Fibroblast of peridontal ligament (primary cell): ENCODE data around the gene MYMX.
A peak's percentile ranks its signal among the peaks of the same experiment; 100 is the strongest.

ENCODE experiments used
- DNase-seq: peaks from one replicate; pipeline ENCODE4 v3.0.0-alpha.2; 2010; ENCODE audit errors: extremely low read depth

MYMX gene

DNA sequence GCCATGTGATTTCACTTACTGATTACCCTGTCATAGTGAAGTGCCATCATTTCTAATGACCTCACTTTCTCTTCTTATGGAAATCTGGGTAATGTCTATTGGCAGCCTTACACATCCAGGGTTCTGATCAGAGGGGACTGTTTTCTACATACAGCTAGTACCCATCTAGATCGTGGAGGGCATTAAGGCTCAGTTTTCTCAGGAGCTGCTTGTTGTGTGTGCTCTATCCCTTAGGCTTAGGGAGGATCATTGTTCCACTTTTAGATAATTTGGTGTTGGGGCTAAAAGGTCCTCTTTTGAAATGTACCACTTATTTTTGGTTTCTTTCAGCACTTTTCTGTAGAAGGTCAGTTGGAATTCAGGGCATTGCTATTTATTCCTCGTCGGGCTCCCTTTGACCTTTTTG, 34.0 kb downstream of the MYMX start:
- no peak for DNase-seq

DNA sequence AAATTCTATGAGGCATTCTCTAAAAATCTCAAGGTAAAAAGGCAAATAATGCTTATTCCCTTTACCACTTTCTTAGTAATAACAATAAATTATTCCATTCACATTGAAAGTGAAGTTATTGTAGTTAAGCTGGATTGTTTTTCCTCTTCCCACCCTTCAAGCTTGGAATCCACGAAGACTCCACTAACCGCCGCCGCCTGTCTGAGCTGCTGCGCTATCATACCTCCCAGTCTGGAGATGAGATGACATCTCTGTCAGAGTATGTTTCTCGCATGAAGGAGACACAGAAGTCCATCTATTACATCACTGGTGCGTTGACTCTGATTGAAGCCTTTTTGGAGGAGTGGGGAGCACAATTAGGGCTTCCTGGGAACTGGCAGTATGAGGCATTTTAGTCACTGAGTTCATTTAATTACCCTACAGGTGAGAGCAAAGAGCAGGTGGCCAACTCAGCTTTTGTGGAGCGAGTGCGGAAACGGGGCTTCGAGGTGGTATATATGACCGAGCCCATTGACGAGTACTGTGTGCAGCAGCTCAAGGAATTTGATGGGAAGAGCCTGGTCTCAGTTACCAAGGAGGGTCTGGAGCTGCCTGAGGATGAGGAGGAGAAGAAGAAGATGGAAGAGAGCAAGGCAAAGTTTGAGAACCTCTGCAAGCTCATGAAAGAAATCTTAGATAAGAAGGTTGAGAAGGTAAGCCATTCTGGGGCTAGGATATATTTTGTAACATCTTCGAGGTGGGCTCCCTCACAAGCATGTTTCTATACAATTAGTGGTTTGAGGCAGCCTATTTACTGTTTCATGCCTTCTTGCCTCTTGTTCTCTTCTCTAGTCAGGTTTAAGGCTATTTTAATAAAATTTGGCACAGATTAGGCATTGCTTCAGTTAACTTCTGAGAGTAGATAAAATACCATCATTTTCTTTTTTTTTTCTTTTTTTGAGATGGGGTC, 35.1 kb downstream of the MYMX start:
- DNase-seq, result no peak

DNA sequence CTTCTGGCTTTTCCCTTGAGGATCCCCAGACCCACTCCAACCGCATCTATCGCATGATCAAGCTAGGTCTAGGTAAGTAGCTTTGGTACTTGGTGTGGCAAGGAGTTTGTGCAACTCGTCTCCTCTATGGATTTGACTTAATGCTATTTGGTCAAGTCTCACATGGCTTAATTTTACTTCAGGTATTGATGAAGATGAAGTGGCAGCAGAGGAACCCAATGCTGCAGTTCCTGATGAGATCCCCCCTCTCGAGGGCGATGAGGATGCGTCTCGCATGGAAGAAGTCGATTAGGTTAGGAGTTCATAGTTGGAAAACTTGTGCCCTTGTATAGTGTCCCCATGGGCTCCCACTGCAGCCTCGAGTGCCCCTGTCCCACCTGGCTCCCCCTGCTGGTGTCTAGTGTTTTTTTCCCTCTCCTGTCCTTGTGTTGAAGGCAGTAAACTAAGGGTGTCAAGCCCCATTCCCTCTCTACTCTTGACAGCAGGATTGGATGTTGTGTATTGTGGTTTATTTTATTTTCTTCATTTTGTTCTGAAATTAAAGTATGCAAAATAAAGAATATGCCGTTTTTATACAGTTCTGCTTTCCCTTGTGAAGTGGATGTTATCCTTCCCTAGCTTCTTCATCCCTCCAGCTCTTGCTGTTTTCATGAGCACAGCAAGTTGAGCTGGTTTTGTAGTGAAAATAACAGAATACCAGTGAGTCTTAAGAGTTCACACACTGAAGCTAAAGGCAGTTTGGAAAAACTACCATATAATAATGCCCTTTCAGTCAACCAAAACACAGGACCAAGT, 36.8 kb downstream of the MYMX start:
- peak; percentile 30 for DNase-seq

DNA sequence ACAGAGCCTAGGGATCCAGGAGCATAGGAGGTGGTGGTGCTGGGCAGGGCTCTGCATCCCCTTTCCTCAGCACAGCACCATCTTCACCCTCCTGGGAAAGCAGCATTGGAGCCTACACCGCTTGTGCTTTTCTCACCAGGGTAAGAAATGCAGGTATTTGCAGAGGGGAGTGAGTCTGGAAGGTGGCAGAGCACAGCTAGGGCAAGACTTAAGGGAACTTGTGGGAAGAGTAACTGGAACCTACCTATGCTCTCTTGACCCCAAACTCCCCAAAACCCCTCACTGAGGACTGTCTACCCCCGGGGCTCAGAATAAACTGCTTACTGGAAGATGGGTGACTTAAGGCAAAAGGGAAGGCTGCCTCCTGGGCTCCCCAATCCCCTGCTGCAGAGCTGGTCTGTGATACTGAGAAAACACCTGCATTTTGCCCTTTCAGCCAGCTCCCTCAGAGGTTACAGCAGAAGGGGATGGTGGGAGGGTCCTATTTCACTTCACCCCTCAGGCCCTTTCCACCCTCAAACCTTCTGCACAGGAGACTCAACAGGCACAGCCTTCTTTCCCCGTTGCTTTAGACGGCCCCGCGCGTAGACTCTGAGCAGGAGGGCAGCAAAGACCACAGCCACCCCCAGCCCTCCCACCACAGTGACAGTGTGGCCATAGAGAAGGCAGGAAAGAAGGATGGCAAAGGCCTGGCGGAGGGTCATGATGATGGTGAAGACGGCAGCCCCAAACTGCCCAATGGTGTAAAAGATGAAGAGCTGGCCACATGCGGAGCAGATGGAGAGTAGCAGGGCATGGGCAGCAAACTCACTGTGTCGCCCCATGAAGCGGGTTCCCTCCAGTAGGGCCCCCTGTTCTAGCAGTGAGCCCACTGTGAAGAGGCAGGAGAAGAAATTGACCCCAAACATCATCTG, 37.7 kb downstream of the MYMX start:
- no peak for DNase-seq

DNA sequence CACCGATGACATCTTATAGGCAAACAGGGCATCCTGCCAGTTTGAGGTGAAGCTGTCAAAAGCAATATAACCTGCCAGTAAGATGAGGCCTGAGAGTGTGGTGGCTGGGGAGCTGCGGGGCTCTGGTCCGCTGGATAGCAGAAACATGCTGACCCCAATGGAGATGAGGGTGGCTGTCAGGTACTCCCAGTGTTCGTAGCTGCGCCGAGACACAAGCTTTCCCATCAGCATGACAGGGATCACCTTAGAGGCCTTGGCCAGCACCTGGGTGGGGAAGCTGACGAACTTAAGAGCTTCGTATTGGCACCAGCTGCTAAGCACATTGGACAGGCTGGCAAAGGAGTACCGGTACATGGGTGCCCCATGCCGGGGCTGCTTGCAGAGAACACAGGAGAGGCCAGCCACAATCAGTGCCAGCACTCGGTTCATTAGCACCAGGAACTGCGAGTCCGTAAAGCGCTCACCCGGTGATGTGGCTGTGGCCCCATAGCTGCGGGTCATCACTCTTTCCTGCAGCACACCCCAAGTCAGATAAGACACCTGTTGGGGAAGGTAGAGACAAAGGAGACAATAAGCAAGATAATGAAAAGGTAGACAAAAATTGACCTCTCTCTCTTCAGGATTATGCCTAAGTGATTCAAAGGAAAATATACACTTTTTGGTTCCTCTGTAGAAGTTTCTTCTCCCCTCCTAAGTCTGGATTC, 38.5 kb downstream of the MYMX start:
- no peak for DNase-seq

DNA sequence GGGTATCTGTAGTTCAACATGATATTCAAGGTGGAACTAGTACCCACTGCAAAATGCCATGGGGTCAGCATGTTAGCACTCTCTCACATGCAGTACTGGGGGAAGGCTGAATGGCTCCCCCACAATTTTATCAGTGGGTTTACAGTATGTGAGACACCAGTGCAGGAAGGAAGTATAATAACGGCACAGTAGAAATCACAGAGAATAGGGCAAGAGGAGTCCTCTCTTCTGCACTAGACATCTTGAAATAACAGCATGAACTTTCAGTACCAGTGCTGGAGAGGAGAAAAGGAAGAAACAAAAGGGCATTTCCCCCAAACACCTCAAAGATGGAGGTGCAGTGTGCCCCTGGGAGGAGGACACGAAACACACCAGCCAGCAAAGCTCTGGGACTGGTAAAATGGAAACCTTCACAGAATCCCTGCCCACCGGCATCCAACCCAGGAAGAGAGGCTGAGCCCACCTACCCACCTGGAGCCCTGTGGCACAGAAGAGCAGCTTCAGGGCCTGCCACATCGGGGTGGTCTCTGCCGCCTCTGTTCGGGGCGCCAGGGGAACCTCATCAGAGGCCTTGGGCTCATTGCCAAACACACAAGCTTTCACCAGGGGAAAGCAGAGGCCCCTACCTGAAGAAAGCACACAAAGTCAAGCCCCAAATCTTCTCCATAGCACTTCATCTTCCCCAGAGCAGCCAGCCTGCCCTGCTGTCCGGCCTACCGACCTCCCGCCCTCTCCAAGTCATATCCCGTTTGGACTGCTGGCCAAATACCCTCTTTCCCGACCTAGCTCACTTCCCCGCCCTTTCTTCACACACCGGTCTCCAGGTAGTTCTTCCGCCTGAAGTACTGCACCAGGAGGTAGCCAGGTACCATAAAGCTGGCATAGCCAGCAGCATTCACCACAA, 39.4 kb downstream of the MYMX start:
- DNase-seq, result no peak

DNA sequence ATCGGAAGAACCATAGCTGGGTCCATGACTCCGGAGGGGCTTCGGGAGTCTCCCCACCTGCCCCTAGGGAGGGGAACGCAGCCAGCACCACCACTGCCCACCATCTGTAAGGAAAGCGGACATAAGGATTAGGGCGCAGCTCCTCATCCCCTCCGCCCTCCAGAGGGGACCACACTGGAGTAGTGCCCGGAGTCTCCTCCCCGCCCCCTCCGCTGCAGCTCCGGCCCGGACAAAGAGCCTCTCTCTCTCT, 40.0 kb downstream of the MYMX start:
- DNase-seq, result no peak

DNA sequence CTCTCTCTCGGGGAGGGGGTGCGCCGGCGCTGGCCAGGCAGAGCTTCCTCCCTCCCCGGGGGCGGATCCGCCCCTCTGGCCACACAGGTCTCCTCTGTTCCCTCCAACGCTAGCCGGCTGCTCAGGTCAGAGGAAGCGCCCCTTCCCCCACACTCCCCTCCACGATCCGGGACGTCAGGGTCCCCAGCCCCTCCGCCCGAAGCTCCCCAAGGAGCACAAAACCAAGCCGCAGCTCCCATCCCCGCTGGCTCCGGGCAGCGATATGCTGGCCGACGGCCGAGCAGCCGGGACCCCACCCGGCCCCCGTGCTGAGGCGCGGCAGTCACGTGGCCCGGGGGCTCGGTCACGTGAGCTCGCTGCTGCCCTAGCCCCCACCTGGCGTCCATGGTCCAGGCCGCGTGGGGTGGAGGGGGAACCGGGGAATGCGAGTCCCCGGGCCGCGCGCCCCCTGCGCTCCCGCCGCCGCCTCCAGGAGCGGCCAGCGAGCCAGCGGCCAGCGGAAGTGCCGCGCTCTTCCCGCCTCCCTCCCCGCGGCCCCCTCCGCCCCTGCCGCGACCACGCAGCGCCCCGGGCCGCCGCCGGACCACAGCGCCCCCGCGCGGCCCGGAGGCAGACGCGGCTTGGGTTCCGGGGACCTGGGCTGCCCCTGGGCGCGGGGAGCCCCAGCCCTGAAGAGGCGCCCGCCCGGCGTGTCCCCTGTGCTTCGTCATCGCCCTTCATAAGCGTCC, 40.5 kb downstream of the MYMX start, which contains the start of gene SLC35B2:
Gene SLC35B2 (minus strand): TSS at position 504 of the 728 bp plus-strand sequence. CDS start 118 bp downstream, at position 386.
- peak; percentile 45 for DNase-seq

DNA sequence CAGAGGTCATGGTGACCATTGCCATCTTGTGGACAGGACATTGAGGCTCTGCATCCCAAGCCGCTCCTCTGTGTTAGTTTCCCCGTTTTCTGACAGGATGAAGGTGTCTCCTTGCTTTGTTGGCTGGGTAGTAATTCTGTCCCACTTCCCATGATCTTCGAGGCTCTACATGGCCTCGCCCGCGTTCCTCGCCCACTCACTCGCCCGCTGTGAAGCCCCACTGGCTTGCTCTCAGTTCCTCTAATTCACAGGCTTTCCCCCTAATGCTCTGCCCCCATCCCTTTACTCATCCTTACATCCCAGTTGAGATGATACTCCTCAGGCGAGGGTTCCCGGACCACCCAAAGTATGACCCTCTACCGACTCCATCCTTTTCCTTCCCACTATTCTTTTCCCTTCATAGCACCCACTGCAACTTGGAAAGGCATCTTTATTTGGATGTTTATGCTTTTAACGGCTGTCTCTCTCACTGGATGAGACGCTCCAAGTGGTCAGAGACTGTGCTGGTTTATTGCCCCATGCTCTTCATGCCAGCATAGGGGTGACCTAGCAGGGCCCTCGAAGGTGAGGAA, 41.1 kb downstream of the MYMX start:
- no peak for DNase-seq

DNA sequence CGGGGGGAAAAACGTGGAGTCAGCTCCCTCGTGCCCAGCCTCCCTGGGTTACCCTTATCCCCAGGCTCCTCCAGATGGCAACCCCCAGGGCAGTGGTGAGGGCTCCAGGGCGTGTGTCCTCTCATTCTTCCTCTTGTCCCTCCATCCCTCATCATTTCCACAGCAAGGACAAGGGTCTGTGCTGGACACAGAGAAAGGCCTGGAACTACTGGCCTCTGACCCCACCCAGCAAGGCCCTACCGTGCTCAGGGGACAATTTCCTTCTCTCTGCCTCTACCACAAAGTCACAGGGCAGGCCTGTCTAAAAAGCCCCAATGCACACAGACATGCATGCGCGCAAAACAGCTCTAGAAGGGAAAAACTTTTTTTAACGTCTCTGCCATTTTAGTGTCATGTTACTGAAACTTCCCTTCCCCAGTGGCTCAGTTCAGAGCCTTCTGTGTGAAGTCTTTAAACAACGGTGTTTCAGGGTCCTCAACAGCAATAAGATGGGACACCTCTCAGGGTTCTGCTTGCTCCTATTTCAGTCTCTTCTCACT, 41.7 kb downstream of the MYMX start:
- no peak for DNase-seq

DNA sequence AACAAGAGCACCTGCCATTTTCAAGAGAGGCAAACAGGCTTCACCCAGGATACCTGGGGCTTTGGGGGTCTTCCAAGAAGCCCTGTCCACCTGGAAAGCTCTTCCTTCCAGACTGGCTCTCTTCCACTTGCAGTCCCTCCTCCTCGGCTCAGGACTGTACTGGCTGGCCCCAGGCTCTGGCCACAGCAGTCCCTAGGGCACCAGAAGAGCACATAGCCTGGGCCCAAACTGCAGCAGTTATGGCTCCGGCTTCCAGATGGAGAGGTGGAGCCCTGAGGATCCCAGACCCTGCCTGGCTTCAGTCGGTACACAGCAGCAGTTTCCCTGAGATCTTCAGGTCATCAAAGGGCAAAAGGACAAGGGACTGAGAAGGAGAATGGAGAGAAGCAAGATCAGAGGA, 42.2 kb downstream of the MYMX start:
- no peak for DNase-seq

DNA sequence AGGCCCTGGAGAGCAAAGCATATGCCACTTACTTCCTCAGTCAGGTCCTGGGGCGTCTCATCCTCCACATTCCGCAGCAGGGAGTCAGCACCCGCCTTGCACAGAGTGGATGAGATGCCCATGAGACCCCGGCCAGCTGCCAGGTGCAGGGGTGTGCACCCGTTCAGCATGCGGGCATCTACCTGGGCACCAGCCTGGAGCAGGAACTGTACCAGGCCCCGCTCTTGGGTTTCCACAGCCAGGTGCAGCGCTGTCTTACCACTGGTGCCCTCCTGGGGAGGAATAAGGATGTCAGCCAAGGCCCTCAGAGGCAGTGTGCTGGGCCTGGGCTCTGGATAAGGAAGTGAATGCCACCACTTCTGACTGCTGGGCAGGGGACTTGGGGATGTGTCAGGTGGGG, 43.3 kb downstream of the MYMX start:
- no peak for DNase-seq

DNA sequence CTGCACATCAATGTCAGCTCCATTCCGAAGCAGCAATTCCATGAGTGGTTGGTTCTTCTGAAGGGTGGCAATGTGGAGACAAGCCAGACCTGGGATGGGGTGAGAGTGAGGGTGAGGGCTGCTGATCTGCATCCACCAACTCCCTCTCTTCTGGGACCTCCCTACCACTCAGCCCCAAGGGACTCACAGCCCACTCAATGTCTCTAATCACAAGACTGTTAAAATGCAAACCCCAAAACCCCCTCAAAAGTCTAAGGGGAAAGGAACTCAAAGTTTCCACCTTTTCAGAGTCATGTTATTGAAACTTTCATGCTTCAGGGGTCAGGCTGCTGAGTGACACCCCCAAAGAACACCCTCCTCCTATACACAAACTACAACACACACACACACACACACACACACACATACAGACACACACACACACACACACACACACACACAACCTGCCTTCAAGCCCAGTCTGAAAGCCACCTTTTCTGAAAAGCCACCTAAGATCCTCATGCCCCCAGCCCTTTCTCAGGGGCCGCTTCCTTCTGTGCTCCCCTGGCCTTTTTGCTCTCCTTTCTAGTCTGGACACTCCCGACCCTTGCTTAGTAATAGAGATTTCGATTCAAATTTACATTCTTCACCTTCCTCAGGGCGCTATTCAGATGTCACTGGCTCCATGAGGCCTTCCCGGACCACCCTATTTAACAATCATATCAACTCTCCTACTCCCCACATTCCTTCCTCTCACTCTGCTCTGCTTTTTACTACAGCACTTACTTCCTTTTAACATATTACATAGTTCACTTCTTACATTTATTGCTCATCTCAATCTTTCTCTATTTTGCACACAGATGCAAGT, 43.9 kb downstream of the MYMX start:
- DNase-seq, result no peak

DNA sequence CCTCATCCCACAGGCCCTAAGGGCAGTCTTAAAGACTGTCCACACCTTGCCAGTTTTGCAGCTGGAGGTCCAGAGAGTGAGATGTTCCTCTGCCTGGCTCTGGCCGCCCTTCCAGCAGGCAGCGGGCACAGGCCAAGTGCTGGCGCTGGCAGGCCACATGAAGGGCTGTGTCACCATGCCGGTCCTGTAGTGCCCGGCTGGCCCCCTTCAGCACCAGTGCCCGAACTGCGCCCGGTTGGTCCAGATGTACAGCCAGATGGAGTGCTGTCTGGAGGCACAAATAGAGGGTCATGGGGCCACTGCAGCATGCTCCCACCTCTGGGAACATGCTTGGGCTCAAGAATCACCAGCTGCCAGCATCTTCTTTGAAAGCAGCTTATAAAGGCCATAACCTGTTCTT, 44.9 kb downstream of the MYMX start:
- DNase-seq, result no peak

DNA sequence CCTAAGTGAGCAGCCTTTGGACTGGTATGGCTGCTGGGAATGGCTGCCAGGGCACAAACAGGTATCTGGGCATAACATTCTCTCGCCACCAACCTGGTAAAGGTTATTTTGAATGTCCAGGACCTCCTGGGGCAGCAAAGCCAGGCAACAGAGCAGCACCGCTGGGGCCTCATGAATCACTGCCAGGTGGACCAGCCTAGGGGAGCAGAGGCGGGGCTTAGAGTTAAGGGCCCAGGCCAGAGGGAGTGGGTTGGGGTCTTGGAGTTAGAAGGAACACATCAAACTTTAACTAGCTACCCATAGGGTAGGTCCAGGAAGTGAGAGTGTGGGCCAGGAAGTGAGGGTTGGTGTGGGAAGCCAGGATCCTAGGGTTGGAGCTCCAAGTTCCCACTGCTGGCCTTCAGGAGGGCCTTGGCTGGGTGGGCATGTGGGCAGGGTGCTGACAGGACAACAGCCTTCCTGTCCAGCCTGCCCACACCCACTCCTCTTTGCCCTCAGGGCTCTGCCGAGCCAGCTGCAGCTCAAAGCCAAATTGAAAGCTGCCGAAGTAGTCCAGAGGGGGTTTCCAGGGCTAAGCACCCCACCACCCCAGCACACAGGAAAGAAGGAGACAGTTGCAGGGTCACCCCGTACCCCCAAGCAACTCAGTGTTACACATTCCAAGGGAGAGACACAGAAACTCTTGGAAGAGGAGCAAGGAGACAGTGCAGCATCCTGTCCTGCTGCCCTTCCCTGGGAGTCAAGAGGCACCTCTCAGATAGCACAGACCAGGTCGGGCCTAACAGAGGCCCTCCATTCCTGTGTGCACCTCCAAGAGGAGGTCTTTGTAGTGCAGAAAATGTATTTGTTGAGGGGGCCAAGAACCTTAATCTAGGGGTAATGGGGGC, 46.0 kb downstream of the MYMX start:
- DNase-seq, result no peak

DNA sequence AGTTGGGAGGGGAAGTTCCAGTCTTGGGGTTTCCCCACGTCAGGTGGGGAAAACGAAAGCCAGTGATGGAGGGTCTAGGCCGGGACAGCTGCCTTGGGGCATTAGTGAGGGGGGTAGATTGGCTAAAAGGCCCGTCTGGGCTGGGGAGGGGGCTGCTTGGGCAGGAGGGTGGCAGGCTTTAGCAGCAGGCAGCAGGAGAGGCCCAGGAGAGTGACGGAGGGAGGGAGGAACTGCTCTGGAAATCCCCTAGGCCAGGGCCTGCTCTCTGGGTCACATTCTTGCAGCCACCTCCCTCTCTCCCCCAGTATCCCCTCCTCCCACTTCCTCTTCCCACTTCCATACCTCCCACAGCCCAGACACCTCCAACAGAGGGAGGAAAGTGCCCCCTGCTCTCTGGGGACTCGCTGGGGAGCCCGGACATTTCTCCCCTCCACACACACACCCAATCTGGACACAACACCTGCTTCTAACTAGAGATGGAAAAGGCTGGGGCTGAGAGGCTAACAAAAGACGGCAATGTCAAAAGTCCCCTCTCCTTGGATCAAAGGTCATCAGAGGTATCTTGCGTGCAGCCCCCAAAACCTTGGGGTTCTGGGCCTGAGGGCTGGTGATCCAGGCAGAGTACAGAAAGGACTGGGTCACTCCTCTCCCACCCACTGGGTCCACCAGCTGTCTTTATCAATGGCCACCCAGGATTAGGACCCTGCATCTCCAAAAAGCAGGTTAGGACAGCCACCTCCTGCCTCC, 46.8 kb downstream of the MYMX start:
- DNase-seq, result no peak
